GM12878 (cell line): ENCODE measurements around the gene KCNN3. TPM values are rescaled to one million over a fixed set of nuclear protein-coding genes. Genes with fewer than 3 reads are reported as not detected.

Source experiments
- ATAC-seq: fragments of 200-7000 bp; cut with Tn5 transposase; 3 replicates; pipeline ENCODE4 v1.9.1; 2020; ENCODE audit warnings: mild to moderate bottlenecking, moderate library complexity
- BruUV-seq: library from RNA; stranded (reverse); fragments of 400-500 nt; replicated peaks from 2 replicates; lab custom pipeline; 2021; lab: Mats Ljungman, UMichigan
- CTCF ChIA-PET: fragments of 300-600 bp; sonication (Branson Sonifier 250); formaldehyde crosslinking; extraction: SDS; loops from one replicate; lab custom pipeline; 2021; ENCODE audit warnings: inconsistent platforms; lab: Yijun Ruan, JAX
- POLR2A ChIA-PET: fragments of 350-600 bp; formaldehyde crosslinking; extraction: SDS; loops from one replicate; lab custom pipeline; 2021; ENCODE audit warnings: inconsistent platforms; lab: Charles Lee
- RAD21 ChIA-PET: fragments of 300-600 bp; sonication (Branson Sonifier 250); formaldehyde crosslinking; loops from one replicate; lab custom pipeline; 2023; ENCODE audit warnings: antibody characterized with exemption; ENCODE audit not compliant: unreplicated experiment; lab: Charles Lee
- SMC1A ChIA-PET: fragments of 300-600 bp; sonication (Branson Sonifier 250); formaldehyde crosslinking; loops from one replicate; lab custom pipeline; 2023; ENCODE audit not compliant: unreplicated experiment, uncharacterized antibody; lab: Charles Lee
- DNase-seq: peaks from one replicate; pipeline ENCODE4 v3.0.0-alpha.2; 2011; ENCODE audit warnings: low read depth, low spot score
- FAIRE-seq: peaks from 3 replicates; lab custom pipeline; 2011; peaks lifted over from hg19 to GRCh38; lab: Jason Lieb, UNC
- H2AFZ ChIP-seq: 2 replicates; pipeline ENCODE4 v1.6.0; 2011; ENCODE audit warnings: low read depth, low read length, control low read depth; ENCODE audit not compliant: control insufficient read depth
- H3K27ac ChIP-seq: 2 replicates; pipeline ENCODE4 v1.5.1; 2011; ENCODE audit warnings: control low read depth; ENCODE audit not compliant: control insufficient read depth, insufficient read depth
- H3K27me3 ChIP-seq, 2 experiments: replicated peaks in 1 of 2; 2 replicates each; pipeline versions ENCODE4 v1.6.0 to v1.6.1; 2011; ENCODE audit warnings: low read length in 1 of 2; ENCODE audit not compliant: control insufficient read depth in 2 of 2, insufficient read depth in 2 of 2
- H3K36me3 ChIP-seq, 2 experiments: 2 replicates each; pipeline ENCODE4 v1.5.1; 2011; ENCODE audit warnings: low read length in 1 of 2; ENCODE audit not compliant: control insufficient read depth in 2 of 2, insufficient read depth in 2 of 2
- H3K4me1 ChIP-seq: 2 replicates; pipeline ENCODE4 v1.6.1; 2011; ENCODE audit warnings: mild to moderate bottlenecking, low read length, moderate library complexity, mixed read lengths; ENCODE audit not compliant: control insufficient read depth, insufficient read depth
- H3K4me2 ChIP-seq: 2 replicates; pipeline ENCODE4 v1.6.0; 2011; ENCODE audit warnings: control low read depth; ENCODE audit not compliant: control insufficient read depth, insufficient read depth
- H3K4me3 ChIP-seq: fragments of 200-600 bp; sonication (generic); 2 replicates; pipeline ENCODE4 v1.5.1; 2016
- H3K79me2 ChIP-seq: 2 replicates; pipeline ENCODE4 v1.6.0; 2011; ENCODE audit warnings: low read length; ENCODE audit not compliant: control insufficient read depth, insufficient read depth
- H3K9ac ChIP-seq: 2 replicates; pipeline ENCODE4 v1.8.0; 2011; ENCODE audit warnings: low read length, control low read depth, mixed read lengths; ENCODE audit not compliant: control insufficient read depth, insufficient read depth
- H3K9me3 ChIP-seq: replicated peaks from 3 replicates; pipeline ENCODE4 v1.5.1; 2011; ENCODE audit warnings: mild to moderate bottlenecking, low read length; ENCODE audit not compliant: control insufficient read depth, insufficient read depth
- H4K20me1 ChIP-seq: 2 replicates; pipeline ENCODE4 v1.6.0; 2011; ENCODE audit not compliant: control insufficient read depth, insufficient read depth
- E2F8 ChIP-seq: fragments of 450-650 bp; IDR thresholded peaks from 2 replicates; pipeline ENCODE4 v1.6.1; 2018; ENCODE audit warnings: mild to moderate bottlenecking, low read depth, moderate library complexity; ENCODE audit not compliant: partially characterized antibody
- ETV6 ChIP-seq, 2 experiments: fragments of 450-650 bp in 1 of 2; IDR thresholded peaks in 1 of 2; conservative IDR thresholded peaks in 1 of 2; 2 replicates each; pipeline ENCODE4 v1.6.1; 2014; ENCODE audit warnings: antibody characterized with exemption in 1 of 2, borderline replicate concordance in 1 of 2, low read depth in 1 of 2, mild to moderate bottlenecking in 1 of 2, moderate library complexity in 1 of 2
- FOS ChIP-seq: IDR thresholded peaks from 3 replicates; pipeline ENCODE4 v1.6.1; 2011; ENCODE audit warnings: borderline replicate concordance; ENCODE audit not compliant: insufficient read length; ENCODE audit errors: extremely low read depth
- KDM1A ChIP-seq: fragments of 200-600 bp; sonication (generic); IDR thresholded peaks from 2 replicates; pipeline ENCODE4 v1.6.1; 2016; ENCODE audit warnings: borderline replicate concordance
- NBN ChIP-seq: fragments of 450-650 bp; IDR thresholded peaks from 2 replicates; pipeline ENCODE4 v1.6.1; 2016
- NFYB ChIP-seq: IDR thresholded peaks from 2 replicates; pipeline ENCODE4 v1.6.1; 2011; ENCODE audit warnings: low read depth, mild to moderate bottlenecking, low read length, improper control_type of control experiment, moderate library complexity; ENCODE audit not compliant: insufficient read depth
- POLR2AphosphoS2 ChIP-seq: IDR thresholded peaks from 2 replicates; pipeline ENCODE4 v1.6.1; 2011; ENCODE audit warnings: low read depth, mild to moderate bottlenecking, low read length, improper control_type of control experiment, moderate library complexity
- POU2F2 ChIP-seq: IDR thresholded peaks from 3 replicates; pipeline ENCODE4 v1.6.1; 2011; ENCODE audit warnings: low read depth, mild to moderate bottlenecking, low read length, borderline replicate concordance
- RAD21 ChIP-seq: IDR thresholded peaks from 2 replicates; pipeline ENCODE4 v1.6.1; 2011; ENCODE audit warnings: mild to moderate bottlenecking, low read depth, low read length, moderate library complexity; ENCODE audit not compliant: insufficient read depth
- RFX5 ChIP-seq: IDR thresholded peaks from 2 replicates; pipeline ENCODE4 v1.6.1; 2011; ENCODE audit warnings: low read depth, low read length, improper control_type of control experiment
- SIN3A ChIP-seq: IDR thresholded peaks from 2 replicates; pipeline ENCODE4 v1.6.1; 2012; ENCODE audit warnings: low read depth, low read length, improper control_type of control experiment
- ZNF384 ChIP-seq: IDR thresholded peaks from 2 replicates; pipeline ENCODE4 v1.6.1; 2012; ENCODE audit warnings: low read depth, mild to moderate bottlenecking, low read length, improper control_type of control experiment, borderline replicate concordance
- WGBS: methylation state at CpG from one replicate; pipeline ENCODE4 v1.1.6; 2016; ENCODE audit warnings: low lambda C conversion rate; ENCODE audit not compliant: insufficient replicate concordance, insufficient coverage; ENCODE audit errors: missing lambda C conversion rate; 5-methylcytosine and 5-hydroxymethylcytosine counted together
- in situ Hi-C: fragments of 300-500 bp; cut with MboI; formaldehyde crosslinking; loops from 9 replicates; pipeline ENCODE4 v1.14.3; 2018; ENCODE audit warnings: mixed read lengths
- intact Hi-C: fragments of 100-400 bp; cut with micrococcal nuclease; formaldehyde crosslinking; loops from one replicate; pipeline ENCODE4 v1.14.2; 2022; ENCODE audit not compliant: unreplicated experiment
- polyA plus RNA-seq, 11 experiments: library from polyadenylated mRNA; depleted of rRNA in 4 of 11; unstranded in 6 of 11; stranded (reverse) in 5 of 11; fragments of >200 nt; fragmentation: Nextera tagmentation in 4 of 11; fragmentation: Illumina TruSeq in 1 of 11; extraction: Ambion mirVana in 4 of 11; extraction: Trizol in 1 of 11; gene quantifications; 1 replicate in 1 of 11; 2 replicates in 10 of 11; pipeline versions ENCODE4 v1.2.1 to v1.2.3, GENCODE V29; 2011 to 2016; ENCODE audit warnings: inconsistent platforms in 2 of 11, missing spikeins in 2 of 11, low read depth in 1 of 11
- total RNA-seq, 4 experiments: library from RNA; depleted of rRNA in 3 of 4; stranded (reverse); fragments of >200 nt in 3 of 4; fragmentation: Illumina TruSeq in 1 of 4; extraction: Trizol in 1 of 4; gene quantifications; 2 replicates each; pipeline versions ENCODE4 v1.2.1 to v1.2.3, GENCODE V29; 2013 to 2021
- TF ChIP-seq, protein P1 (sequence below): fragments of 450-650 bp; IDR thresholded peaks from 2 replicates; pipeline ENCODE4 v1.6.1; 2017; ENCODE audit warnings: borderline replicate concordance
- TF ChIP-seq, protein P2 (sequence below): IDR thresholded peaks from 2 replicates; pipeline ENCODE4 v1.6.1; 2011; ENCODE audit warnings: borderline replicate concordance, low read depth, mild to moderate bottlenecking, moderate library complexity, low read length; ENCODE audit not compliant: insufficient read depth, poor library complexity, severe bottlenecking

KCNN3 gene
- total and polyA plus RNA-seq, 10 of the 15 experiments (the other 5 are each of a cell fraction or from before 2014, with no cell fraction given) = 3.5 to 26.4 (median 14.9) TPM

DNA sequence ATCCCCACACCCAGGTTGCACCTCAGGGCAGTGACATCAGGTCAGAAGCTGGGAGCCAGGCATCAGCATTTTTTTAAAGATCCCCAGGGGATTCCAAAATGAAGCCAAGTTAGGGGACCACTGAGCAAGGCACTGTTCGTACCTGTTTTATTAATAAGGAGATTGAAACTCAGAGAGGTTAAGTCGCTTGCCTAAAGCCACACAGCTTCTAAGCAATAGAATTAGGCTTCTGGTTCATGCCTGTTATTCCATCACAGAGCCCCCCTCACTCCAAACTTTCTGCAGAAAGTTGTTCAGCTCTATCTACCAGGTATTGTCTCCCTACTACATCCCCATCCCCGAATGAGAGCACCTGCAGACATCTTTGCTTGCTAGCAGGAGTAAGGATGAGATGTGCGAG is 28.7 kb downstream of the KCNN3 start (continued):
- TF ChIP-seq E2F8 (no peak), ZNF384 (no peak), POLR2AphosphoS2 (no peak), NBN (no peak), SIN3A (no peak), RAD21 (no peak), RFX5 (no peak)

DNA sequence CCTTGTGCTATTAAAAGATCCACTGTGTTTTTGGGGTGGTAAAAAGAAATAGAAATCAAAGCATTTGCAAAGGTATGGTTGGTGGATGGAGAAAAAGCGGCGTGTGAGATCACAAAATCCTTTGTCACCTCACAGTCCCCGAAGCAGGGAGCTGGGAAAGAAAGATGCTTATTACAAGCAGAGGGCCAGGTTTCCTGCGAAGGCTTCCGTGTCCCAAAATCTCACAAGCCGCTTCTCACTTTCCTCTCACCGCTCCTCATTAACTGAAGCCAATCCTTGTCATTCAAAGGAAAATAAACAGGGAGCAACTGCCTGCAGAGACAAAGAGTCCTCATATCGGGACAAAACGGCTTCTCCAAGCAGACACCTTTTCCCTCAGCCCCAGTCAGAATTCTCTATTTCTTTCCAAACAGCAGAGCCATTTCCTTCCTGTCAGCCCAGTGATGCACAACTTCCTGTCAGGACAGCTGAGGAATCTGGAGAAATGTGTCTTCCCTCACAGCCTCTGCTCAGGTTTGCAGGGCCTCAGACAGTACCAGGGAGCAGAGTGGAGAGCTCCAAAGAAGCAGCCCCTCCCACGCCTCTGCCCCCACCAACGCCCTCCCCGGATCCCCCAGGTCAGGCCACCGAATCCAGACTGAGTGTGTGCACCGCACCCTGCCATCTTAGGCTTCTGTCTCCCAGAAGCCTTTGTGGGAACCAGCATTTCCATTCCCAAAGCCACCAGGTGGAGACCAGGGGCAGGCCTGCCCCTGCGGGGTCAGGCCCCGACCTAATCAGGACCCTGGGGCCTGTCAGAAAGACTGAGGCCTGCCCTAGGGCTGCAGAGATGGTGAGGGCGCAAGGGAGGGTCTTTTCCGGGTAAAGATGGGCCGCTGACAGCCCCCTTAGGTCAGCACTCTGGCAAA is 29.6 kb downstream of the KCNN3 start:
- Histone ChIP-seq H3K27me3 (no peaks in the 10 kb centered on the region), H3K4me2 (no peak overlapping the region), H4K20me1 (peaks cover 3% of the 10 kb centered on the region), H3K79me2 (peaks cover 50% of the 10 kb centered on the region), H3K27ac (no peak overlapping the region), H3K36me3 (peaks cover 0 to 11% of the 10 kb centered on the region in 2 experiments; a peak in 2 of 4 replicates), H3K4me3 (no peak overlapping the region), H3K4me1 (peaks cover 55% of the 10 kb centered on the region), H3K9me3 (no peaks in the 10 kb centered on the region), H3K9ac (no peak overlapping the region), H2AFZ (no peak overlapping the region)
- ATAC-seq = no peak
- intact Hi-C loops = no loop called here
- POLR2A ChIA-PET = interaction anchor here (0.5 to 2.9 kb wide), 2 partner anchors 30 to 55 kb away, joined by 3 to 14 read pairs; partner anchors contain the start of gene KCNN3
- CTCF ChIA-PET = no interaction called here
- SMC1A ChIA-PET = interaction anchor here (0.8 to 3.2 kb wide), 3 partner anchors 25 to 29 kb away, joined by 3 to 9 read pairs (median 4); partner anchors contain the start of gene KCNN3
- BruUV-seq = no TSS peak
- WGBS = 91% methylated on average over 19 of the region's 19 CpGs
- FAIRE-seq = no peak
- in situ Hi-C loops = no loop called here
- RAD21 ChIA-PET = interaction anchor here (2.0 kb wide), 1 partner anchor 32 kb away, joined by 4 read pairs; no protein-coding TSS in a partner anchor
- DNase-seq = no peak
- TF ChIP-seq, protein P1, sequence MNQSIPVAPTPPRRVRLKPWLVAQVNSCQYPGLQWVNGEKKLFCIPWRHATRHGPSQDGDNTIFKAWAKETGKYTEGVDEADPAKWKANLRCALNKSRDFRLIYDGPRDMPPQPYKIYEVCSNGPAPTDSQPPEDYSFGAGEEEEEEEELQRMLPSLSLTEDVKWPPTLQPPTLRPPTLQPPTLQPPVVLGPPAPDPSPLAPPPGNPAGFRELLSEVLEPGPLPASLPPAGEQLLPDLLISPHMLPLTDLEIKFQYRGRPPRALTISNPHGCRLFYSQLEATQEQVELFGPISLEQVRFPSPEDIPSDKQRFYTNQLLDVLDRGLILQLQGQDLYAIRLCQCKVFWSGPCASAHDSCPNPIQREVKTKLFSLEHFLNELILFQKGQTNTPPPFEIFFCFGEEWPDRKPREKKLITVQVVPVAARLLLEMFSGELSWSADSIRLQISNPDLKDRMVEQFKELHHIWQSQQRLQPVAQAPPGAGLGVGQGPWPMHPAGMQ = no peak
- no peak for TF ChIP-seq ETV6 (conservative IDR thresholded peaks at IDR 0.05 in 1 of 2, IDR thresholded peaks at IDR 0.05 in 1 of 2; ENCODE audit: borderline replicate concordance in 1 of 2, low read depth in 1 of 2)
- TF ChIP-seq POU2F2 = no peak
- no peak for TF ChIP-seq FOS
- TF ChIP-seq, protein P2, sequence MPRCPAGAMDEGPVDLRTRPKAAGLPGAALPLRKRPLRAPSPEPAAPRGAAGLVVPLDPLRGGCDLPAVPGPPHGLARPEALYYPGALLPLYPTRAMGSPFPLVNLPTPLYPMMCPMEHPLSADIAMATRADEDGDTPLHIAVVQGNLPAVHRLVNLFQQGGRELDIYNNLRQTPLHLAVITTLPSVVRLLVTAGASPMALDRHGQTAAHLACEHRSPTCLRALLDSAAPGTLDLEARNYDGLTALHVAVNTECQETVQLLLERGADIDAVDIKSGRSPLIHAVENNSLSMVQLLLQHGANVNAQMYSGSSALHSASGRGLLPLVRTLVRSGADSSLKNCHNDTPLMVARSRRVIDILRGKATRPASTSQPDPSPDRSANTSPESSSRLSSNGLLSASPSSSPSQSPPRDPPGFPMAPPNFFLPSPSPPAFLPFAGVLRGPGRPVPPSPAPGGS = no peak
- no peak for TF ChIP-seq NFYB
- TF ChIP-seq KDM1A = no peak
